HG02970 (cell line): ENCODE data around the gene PCDHA1.
"Not testable (repeated sequence)": the region's sequence is repeated elsewhere in the genome, so short reads cannot be mapped to it uniquely, and the experiment has no call there.

Experiments
- ATAC-seq: cut with Tn5 transposase; IDR thresholded peaks from one replicate; pipeline ENCODE4 v1.9.1; 2021; ENCODE audit warnings: mild to moderate bottlenecking, moderate library complexity, moderate number of reproducible peaks; ENCODE audit not compliant: unreplicated experiment, low FRiP score

PCDHA1 gene

GRCh38 chr5:140848139-140849102, 62.5 kb downstream of the PCDHA1 start, which contains the start of gene PCDHA9:
TSS of gene PCDHA9 (plus strand) at chr5:140848382. CDS start at chr5:140848496, 114 bp downstream.
- not testable (repeated sequence) for ATAC-seq

- ATAC-seq, result not testable (repeated sequence)
Observed at GRCh38 chr5:140849831-140850634, 64.1 kb downstream of the PCDHA1 start.

GRCh38 chr5:140855772-140856674, 70.1 kb downstream of the PCDHA1 start, which contains the start of gene PCDHA10:
TSS of gene PCDHA10 (plus strand) at chr5:140855897. CDS start at chr5:140856049, 152 bp downstream.
- ATAC-seq, result no peak

- ATAC-seq, result no peak
Observed at GRCh38 chr5:140857177-140857986, 71.4 kb downstream of the PCDHA1 start.

- ATAC-seq, result no peak
Observed at GRCh38 chr5:140857987-140858240, 72.0 kb downstream of the PCDHA1 start.

GRCh38 chr5:140862441-140863295, 76.7 kb downstream of the PCDHA1 start:
- ATAC-seq, result no peak

- ATAC-seq, result no peak
Observed at GRCh38 chr5:140868721-140869554, 83.0 kb downstream of the PCDHA1 start, which contains the start of gene PCDHA11. TSS of gene PCDHA11 (plus strand) at chr5:140868957. CDS start at chr5:140869104, 147 bp downstream.

- ATAC-seq, result no peak
Observed at GRCh38 chr5:140869555-140869886, 83.6 kb downstream of the PCDHA1 start.

GRCh38 chr5:140870221-140871201, 84.6 kb downstream of the PCDHA1 start:
- ATAC-seq, result no peak

- ATAC-seq, result no peak
Observed at GRCh38 chr5:140875085-140876065, 89.4 kb downstream of the PCDHA1 start, which contains the start of gene PCDHA12. TSS of gene PCDHA12 (plus strand) at chr5:140875308. CDS start at chr5:140875473, 165 bp downstream.

- ATAC-seq, result not testable (repeated sequence)
Observed at GRCh38 chr5:140876541-140877261, 90.8 kb downstream of the PCDHA1 start.

GRCh38 chr5:140877262-140877581, 91.3 kb downstream of the PCDHA1 start:
- ATAC-seq, result no peak

GRCh38 chr5:140881889-140882590, 96.1 kb downstream of the PCDHA1 start, which contains the start of gene PCDHA13:
TSS of gene PCDHA13 (plus strand) at chr5:140882124. CDS start at chr5:140882269, 145 bp downstream.
- ATAC-seq, result no peak

GRCh38 chr5:140882591-140882899, 96.6 kb downstream of the PCDHA1 start:
- no peak for ATAC-seq
